GM19240 (cell line): ENCODE results near the gene NCR1.
"Not testable (repeated sequence)": the region's sequence is repeated elsewhere in the genome, so short reads cannot be mapped to it uniquely, and the experiment has no call there.

Experiments used
- DNase-seq: peaks from one replicate; pipeline ENCODE4 v3.0.0; 2011; ENCODE audit warnings: low spot score; ENCODE audit not compliant: insufficient read length

NCR1 gene

DNA sequence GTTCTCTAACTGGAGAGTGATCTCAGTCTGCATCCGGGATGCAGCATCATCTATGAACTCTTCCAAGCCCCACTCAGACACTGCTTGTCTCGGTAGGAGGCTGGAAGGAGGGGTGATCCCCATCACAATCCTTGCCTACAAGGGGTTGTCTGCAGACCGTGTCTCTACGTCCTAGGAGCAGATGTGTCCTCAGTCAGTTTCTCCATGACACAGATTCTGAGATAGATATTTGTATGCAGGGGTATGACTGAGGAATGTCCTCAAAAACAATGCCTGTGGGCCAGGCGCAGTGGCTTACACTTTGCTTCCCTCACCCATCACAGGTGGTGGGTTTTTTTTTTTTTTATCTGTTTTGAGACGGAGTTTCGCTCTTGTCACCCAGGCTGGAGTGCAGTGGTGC is 871 bp downstream of the NCR1 start:
- no peak for DNase-seq

DNA sequence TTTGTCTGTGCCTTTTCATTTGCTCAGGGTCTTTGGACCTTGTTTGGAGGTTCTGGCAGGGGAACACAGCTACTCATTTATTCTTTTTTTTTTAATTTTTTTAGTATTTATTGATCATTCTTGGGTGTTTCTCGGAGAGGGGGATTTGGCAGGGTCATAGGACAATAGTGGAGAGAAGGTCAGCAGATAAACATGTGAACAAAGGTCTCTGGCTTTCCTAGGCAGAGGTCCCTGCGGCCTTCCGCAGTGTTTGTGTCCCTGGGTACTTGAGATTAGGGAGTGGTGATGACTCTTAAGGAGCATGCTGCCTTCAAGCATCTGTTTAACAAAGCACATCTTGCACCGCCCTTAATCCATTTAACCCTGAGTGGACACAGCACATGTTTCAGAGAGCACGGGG is 2.0 kb downstream of the NCR1 start:
- not testable (repeated sequence) for DNase-seq

DNA sequence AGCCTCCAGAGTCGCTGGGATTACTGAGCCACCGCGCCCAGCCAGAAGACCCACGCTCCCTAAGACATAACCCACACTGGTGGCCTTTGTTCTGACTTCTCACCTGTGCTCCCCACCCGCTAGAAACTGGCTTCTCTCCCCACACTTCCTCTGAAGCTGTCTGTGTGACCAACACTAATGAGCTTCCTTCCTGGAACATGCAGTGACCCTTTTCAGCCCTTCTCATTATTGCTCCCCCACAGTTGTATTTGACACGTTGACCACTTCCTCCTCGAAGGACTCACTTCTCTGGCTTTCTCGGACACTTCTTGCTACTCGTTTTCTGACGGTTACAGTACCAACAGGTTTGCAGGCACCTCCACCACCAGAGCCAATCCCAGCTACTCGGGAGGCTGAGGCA is 10.9 kb downstream of the NCR1 start:
- DNase-seq = no peak

DNA sequence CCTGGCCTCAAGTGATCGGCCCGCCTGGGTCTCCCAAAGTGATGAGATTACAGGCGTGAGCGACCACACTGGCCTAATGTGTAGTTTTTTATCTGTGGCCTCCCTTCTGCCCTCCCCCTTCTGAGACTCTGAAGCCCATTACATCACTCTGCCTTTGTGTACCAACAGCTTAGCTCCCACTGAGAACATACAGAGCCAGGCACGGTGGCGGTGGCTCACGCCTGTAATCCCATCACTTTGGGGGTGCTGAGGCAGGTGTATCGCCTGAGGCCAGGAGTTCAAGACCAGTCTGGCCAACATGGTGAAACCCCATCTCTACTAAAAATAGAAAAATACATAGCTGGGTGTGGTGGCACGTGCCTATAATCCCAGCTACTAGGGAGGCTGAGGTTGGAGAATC is 12.6 kb downstream of the NCR1 start:
- DNase-seq = no peak

DNA sequence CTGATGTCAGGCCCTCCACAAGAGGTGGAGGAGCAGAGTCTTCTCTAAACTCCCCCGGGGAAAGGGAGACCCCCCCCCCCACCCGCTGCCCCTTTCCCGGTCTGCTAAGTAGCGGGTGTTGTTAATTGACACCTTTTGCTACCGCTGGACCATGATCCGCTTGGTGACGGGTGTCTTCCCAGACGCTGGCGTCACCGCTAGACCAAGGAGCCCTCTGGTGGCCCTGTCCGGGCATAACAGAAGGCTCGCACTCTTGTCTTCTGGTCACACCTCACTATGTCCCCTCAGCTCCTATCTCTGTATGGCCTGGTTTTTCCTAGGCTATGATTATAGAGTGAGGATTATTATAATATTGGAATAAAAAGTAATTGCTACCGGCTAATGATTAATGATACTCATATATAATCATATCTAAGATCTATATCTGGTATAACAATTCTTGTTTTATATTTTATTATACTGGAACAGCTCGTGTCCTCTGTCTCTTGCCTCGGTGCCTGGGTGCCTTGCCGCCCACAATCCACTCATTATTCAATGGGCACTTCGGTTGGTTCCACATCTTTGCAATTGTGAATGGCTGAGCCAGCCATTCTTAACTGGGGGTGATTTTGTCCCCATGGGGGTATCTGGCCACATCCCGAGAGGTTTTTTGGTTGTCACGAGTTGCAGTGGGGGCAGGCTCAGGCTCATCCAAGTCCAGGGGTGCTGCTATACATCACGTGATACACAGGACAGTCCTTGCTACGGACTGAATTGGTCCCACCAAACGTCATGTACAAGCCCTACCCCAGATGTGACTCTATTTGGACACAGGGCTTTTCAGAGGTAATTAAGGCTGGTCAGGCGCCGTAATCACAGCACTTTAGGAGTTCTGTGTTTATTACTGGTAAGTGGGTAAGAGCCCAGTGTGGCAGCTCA is 14.0 kb downstream of the NCR1 start:
- DNase-seq = not testable (repeated sequence)

DNA sequence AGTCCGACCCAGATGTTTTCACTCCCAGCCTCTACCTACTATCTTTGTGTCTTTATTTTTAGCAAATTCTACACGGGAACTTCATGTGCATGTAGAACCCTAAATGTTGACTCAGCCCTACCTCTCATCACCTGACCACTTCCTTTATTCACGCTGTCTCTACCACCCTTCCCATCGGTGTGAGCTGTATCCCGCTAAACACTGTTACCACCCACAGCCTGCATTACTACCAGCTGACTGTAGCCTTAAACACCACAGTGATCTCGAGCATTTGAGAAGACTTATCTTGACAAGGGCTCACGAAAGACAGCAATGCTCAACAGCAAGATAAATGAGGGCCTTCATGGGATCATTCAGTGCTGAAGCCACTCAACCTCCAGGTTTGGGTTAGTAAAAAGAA is 15.1 kb downstream of the NCR1 start:
- DNase-seq = no peak

- DNase-seq = no peak
Observed at GRCh38 chr19:54923276-54923675, 17.3 kb downstream of the NCR1 start.

GRCh38 chr19:54928299-54928698 is 22.4 kb downstream of the NCR1 start:
- DNase-seq = no peak

GRCh38 chr19:54937926-54938325 is 32.0 kb downstream of the NCR1 start:
- peak; percentile 64 for DNase-seq

DNA sequence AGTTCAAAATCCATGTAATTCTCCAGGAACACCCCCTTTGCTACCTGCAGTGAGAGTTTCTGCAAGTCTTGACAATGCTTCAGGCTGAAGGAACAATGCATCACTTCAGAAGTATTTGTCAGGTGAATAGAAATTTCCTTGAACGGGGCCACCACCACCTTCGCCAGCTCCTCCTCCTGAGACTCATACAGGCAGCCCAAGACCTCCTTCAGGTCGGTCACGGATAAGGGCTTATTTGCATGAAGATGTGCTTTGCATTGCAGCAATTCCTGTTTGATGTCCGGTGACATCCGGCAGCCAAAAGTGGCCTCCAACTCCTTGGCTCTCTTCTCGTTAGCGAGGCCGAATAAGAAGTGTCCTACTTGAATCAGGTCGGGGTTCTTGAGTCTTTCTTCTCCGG is 33.0 kb downstream of the NCR1 start:
- no peak for DNase-seq

DNA sequence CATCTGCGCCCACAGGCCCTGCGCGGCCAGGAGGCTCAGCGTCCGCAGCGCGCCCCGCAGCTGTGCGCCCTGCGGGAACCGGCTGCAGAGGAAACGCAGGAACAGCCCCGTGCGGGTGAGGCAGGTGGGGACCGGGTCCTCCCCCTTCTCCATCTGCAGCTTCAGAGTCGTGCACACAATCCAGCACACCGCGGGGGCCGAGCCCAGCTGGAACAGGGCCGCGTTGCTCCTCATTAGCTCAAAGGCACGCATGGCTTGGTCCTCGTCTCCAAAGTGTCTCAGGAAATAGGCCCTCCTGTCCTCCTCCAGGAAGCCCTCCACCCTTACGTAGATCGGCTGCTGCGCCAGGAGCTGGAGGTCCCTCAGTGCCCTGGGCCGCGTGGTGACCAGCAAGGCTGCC is 33.6 kb downstream of the NCR1 start:
- not testable (repeated sequence) for DNase-seq

DNA sequence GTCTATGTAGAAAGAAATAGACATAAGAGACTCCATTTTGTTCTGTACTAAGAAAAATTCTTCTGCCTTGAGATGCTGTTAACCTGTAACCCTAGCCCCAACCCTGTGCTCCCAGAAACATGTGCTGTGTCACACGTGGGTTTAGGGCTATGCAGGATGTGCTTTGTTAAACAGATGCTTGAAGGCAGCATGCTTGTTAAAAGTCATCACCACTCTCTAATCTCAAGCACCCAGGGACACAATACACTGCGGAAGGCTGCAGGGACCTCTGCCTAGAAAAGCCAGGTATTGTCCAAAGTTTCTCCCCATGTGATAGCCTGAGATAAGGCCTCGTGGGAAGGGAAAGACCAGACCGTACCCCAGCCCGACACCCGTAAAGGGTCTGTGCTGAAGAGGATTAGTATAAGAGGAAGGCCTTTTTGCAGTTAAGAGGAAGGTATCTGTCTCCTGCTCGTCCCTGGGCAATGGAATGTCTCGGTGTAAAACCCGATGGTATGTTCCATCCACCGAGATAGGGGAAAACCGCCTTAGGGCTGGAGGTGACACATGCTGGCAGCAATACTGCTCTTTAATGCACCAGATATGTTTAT is 37.9 kb downstream of the NCR1 start:
- not testable (repeated sequence) for DNase-seq

GRCh38 chr19:54947381-54947780 is 41.4 kb downstream of the NCR1 start, which contains the start of gene NLRP7:
NLRP7 (minus strand) TSS chr19:54947530.
- no peak for DNase-seq

GRCh38 chr19:54949412-54949811 is 43.5 kb downstream of the NCR1 start:
- peak; percentile 24 for DNase-seq

- not testable (repeated sequence) for DNase-seq
Observed at GRCh38 chr19:54950580-54950979, 44.6 kb downstream of the NCR1 start.

DNA sequence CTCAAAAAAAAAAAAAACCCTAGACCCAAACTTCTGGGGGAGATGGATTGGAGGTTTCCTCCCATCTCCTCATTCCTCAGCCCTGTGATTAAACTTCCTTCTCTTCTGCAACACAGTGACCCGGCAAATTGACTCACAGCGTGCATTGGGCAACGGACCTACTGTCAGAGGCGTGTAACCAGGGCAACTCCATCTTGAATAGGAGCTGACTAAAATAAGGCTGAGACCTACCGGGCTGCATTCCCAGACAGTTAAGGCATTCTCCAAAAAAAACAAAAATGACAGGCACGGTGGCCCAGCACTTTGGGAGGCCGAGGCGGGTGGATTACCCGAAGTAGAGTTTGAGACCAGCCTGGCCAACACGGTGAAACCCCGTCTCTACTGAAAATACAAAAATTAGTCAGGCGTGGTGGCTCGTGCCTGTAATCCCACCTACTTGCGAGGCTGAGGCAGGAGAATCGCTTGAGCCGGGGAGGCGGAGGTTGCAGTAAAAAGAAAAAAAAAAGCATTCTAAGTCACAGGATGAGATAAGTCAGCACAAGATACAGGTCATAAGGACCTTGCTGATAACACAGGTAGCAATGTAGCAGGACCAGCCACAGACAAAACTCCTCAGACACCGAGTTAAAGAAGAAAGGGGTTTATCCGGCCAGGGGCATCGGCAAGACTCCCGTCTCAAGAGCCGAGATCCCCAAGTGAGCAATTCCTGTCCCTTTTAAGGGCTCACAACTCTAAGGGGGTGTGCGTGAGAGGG is 46.8 kb downstream of the NCR1 start:
- no peak for DNase-seq

- not testable (repeated sequence) for DNase-seq
Observed at GRCh38 chr19:54953345-54953713, 47.4 kb downstream of the NCR1 start.

DNA sequence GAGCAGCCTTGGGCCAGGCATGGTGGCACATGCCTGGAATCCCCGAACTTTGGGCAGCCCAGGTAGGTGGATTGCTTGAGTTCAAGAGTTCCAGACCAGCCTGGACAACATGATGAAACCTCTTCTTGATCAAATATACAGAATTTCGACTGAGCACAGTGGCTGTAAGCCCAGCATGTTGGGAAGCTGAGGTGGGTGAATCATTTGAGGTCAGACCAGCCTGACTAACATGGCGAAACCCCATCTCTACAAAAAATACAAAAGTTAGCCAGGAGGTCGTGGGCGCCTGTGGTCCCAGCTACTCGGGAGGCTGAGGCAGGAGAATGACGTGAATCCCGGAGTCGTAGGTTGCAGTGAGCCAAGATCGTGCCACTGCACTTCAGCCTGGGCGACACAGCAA is 49.4 kb downstream of the NCR1 start:
- DNase-seq = no peak

DNA sequence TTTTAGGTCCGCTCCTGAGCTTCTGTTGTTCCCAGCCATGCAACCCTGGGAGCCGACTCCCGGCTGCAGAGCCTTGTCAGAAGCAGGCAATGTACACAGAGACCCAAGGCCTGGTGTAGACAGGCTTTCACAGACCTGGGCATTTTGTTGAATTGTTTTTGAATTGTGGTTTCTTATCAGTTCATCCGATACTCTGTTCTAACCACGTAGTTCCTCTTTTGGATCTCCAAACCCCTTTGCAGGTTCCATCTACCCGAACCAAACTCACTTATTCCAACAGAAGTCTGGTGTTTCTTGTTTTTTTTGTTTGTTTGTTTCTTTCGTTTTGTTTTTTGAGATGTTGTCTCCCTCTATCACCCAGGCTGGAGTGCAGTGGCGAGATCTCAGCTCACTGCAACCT is 53.9 kb downstream of the NCR1 start:
- DNase-seq = peak; percentile 15
